HG02884 (cell line): ENCODE measurements around the gene USP17L25.
"Not testable (repeated sequence)": the region's sequence is repeated elsewhere in the genome, so short reads cannot be mapped to it uniquely, and the experiment has no call there.

Experiments
- ATAC-seq: cut with Tn5 transposase; IDR thresholded peaks from one replicate; pipeline ENCODE4 v1.9.1; 2021; ENCODE audit warnings: mild to moderate bottlenecking, moderate library complexity; ENCODE audit not compliant: unreplicated experiment

USP17L25 gene, protein sequence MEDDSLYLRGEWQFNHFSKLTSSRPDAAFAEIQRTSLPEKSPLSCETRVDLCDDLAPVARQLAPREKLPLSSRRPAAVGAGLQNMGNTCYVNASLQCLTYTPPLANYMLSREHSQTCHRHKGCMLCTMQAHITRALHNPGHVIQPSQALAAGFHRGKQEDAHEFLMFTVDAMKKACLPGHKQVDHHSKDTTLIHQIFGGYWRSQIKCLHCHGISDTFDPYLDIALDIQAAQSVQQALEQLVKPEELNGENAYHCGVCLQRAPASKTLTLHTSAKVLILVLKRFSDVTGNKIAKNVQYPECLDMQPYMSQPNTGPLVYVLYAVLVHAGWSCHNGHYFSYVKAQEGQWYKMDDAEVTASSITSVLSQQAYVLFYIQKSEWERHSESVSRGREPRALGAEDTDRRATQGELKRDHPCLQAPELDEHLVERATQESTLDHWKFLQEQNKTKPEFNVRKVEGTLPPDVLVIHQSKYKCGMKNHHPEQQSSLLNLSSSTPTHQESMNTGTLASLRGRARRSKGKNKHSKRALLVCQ

DNA sequence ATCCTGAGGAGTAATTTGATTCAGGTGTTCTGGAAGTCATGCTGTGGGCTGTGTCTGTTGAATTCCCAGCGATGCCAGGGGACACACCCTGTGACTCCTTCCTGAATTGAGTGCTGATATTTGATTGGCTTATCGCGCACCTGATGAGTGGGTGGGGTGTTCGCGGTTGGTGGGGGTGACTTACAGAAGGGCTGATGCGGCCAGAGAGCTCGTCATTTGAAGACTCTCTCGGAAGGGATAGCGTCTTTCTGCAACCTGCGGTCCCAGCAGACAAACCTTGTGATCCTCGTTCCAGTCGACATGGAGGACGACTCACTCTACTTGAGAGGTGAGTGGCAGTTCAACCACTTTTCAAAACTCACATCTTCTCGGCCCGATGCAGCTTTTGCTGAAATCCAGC, at the start of gene USP17L25:
Gene USP17L25, plus strand, starts transcription at position 301 of the 400 bp plus-strand sequence. Its CDS starts 0 bp downstream, at position 301.
- ATAC-seq = not testable (repeated sequence)

DNA sequence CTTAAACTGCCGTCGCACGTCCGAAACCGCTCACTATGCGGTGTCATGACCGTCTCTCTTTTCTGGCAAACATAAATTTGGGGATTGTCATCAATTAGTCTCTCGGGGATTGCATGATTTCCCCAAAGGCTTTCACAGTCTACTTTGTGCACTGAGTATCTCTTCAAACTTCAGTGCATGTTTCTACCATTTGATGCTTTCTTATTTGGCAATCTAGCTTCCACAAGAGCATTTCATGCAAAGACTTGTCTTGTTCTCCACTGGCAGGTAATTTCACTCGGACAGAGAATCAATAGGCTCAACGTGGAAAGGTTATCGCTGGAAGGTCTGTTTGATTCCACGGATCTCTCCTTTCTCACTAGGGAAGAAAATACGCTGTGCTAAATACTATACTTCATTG, 5.5 kb upstream of the USP17L25 start:
- not testable (repeated sequence) for ATAC-seq

DNA sequence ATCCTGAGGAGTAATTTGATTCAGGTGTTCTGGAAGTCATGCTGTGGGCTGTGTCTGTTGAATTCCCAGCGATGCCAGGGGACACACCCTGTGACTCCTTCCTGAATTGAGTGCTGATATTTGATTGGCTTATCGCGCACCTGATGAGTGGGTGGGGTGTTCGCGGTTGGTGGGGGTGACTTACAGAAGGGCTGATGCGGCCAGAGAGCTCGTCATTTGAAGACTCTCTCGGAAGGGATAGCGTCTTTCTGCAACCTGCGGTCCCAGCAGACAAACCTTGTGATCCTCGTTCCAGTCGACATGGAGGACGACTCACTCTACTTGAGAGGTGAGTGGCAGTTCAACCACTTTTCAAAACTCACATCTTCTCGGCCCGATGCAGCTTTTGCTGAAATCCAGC, 4.8 kb upstream of the USP17L25 start, which contains the start of gene USP17L24:
Gene USP17L24, plus strand, starts transcription at position 301 of the 400 bp plus-strand sequence. Its CDS starts 0 bp downstream, at position 301.
- not testable (repeated sequence) for ATAC-seq

DNA sequence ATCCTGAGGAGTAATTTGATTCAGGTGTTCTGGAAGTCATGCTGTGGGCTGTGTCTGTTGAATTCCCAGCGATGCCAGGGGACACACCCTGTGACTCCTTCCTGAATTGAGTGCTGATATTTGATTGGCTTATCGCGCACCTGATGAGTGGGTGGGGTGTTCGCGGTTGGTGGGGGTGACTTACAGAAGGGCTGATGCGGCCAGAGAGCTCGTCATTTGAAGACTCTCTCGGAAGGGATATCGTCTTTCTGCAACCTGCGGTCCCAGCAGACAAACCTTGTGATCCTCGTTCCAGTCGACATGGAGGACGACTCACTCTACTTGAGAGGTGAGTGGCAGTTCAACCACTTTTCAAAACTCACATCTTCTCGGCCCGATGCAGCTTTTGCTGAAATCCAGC, 4.6 kb downstream of the USP17L25 start, which contains the start of gene USP17L26:
Gene USP17L26, plus strand, starts transcription at position 301 of the 400 bp plus-strand sequence. Its CDS starts 0 bp downstream, at position 301.
- not testable (repeated sequence) for ATAC-seq

DNA sequence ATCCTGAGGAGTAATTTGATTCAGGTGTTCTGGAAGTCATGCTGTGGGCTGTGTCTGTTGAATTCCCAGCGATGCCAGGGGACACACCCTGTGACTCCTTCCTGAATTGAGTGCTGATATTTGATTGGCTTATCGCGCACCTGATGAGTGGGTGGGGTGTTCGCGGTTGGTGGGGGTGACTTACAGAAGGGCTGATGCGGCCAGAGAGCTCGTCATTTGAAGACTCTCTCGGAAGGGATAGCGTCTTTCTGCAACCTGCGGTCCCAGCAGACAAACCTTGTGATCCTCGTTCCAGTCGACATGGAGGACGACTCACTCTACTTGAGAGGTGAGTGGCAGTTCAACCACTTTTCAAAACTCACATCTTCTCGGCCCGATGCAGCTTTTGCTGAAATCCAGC, 9.4 kb downstream of the USP17L25 start, which contains the start of gene USP17L5:
Gene USP17L5, plus strand, starts transcription at position 301 of the 400 bp plus-strand sequence. Its CDS starts 0 bp downstream, at position 301.
- ATAC-seq = not testable (repeated sequence)

DNA sequence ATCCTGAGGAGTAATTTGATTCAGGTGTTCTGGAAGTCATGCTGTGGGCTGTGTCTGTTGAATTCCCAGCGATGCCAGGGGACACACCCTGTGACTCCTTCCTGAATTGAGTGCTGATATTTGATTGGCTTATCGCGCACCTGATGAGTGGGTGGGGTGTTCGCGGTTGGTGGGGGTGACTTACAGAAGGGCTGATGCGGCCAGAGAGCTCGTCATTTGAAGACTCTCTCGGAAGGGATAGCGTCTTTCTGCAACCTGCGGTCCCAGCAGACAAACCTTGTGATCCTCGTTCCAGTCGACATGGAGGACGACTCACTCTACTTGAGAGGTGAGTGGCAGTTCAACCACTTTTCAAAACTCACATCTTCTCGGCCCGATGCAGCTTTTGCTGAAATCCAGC, 14.1 kb downstream of the USP17L25 start, which contains the start of gene USP17L27:
Gene USP17L27, plus strand, starts transcription at position 301 of the 400 bp plus-strand sequence. Its CDS starts 0 bp downstream, at position 301.
- not testable (repeated sequence) for ATAC-seq

DNA sequence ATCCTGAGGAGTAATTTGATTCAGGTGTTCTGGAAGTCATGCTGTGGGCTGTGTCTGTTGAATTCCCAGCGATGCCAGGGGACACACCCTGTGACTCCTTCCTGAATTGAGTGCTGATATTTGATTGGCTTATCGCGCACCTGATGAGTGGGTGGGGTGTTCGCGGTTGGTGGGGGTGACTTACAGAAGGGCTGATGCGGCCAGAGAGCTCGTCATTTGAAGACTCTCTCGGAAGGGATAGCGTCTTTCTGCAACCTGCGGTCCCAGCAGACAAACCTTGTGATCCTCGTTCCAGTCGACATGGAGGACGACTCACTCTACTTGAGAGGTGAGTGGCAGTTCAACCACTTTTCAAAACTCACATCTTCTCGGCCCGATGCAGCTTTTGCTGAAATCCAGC, 18.9 kb downstream of the USP17L25 start, which contains the start of gene USP17L28:
Gene USP17L28, plus strand, starts transcription at position 301 of the 400 bp plus-strand sequence. Its CDS starts 0 bp downstream, at position 301.
- not testable (repeated sequence) for ATAC-seq

DNA sequence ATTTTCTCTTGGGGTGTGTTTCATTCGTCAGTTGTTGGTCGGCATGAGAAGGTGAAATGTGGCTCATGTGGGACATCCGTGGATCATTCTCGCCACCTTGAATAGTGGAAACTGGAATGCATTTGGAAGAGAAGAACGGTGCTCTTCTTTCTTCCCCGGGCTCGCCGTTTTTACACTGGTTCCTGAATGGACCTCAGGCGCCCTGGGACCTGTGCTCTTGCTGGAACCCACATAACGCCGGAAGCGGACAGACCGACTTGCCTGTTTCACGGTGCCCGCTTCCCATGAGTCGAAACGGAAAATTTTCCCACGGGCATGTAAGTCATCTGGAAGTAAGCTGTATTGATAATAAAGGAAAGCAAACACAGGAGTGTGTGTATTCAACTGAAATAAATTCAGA, 21.2 kb downstream of the USP17L25 start:
- ATAC-seq = not testable (repeated sequence)

DNA sequence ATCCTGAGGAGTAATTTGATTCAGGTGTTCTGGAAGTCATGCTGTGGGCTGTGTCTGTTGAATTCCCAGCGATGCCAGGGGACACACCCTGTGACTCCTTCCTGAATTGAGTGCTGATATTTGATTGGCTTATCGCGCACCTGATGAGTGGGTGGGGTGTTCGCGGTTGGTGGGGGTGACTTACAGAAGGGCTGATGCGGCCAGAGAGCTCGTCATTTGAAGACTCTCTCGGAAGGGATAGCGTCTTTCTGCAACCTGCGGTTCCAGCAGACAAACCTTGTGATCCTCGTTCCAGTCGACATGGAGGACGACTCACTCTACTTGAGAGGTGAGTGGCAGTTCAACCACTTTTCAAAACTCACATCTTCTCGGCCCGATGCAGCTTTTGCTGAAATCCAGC, 23.6 kb downstream of the USP17L25 start, which contains the start of gene USP17L29:
Gene USP17L29, plus strand, starts transcription at position 301 of the 400 bp plus-strand sequence. Its CDS starts 0 bp downstream, at position 301.
- ATAC-seq = not testable (repeated sequence)

DNA sequence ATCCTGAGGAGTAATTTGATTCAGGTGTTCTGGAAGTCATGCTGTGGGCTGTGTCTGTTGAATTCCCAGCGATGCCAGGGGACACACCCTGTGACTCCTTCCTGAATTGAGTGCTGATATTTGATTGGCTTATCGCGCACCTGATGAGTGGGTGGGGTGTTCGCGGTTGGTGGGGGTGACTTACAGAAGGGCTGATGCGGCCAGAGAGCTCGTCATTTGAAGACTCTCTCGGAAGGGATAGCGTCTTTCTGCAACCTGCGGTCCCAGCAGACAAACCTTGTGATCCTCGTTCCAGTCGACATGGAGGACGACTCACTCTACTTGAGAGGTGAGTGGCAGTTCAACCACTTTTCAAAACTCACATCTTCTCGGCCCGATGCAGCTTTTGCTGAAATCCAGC, 33.1 kb downstream of the USP17L25 start, which contains the start of gene USP17L30:
Gene USP17L30, plus strand, starts transcription at position 301 of the 400 bp plus-strand sequence. Its CDS starts 0 bp downstream, at position 301.
- not testable (repeated sequence) for ATAC-seq

DNA sequence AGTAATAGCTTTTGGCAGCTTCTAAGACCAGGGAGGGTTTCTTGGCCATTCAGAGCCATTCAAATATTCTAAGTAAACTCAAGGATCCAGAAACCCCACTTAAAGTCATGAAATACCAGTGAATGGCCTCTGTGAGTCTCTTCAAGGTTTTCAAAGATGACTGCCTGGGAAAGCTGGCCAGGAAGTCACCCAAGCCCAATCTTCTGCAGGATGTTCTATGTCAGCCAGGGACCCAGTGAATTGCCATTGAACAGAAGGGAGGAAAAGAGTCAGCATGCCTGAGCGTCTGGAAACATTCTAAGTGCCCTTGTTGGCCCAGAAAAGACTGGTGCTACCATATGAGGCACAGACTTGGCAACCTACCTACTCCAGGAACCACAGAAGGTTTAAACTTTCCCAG, 50.2 kb downstream of the USP17L25 start:
- not testable (repeated sequence) for ATAC-seq
